GM21526 (cell line): ENCODE data around the gene LRRC47.

Experiments used
- ATAC-seq: cut with Tn5 transposase; IDR thresholded peaks from one replicate; pipeline ENCODE4 v1.9.1; 2021; ENCODE audit warnings: moderate library complexity; ENCODE audit not compliant: unreplicated experiment, low FRiP score

The LRRC47 gene

DNA sequence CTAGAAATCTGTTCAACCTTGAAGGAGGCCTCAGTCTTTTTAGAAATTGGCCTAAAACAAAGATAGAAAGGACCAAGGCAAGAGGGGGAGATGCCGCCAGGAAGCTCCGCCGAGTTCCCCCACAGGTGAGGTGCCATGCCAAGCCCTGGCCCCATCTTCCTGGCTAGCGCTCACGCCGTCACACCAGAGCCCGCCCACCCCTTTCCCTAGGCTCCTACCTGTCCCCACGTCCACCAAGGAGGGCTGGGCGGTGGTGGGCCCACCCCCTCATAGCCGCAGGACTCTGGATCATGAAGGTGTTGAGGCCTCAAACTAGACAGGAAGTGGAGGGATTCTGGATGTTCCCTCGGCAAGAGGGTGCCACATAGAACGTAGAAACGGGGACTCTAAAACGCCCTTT lies 59.6 kb downstream of the LRRC47 start:
- ATAC-seq: no peak

DNA sequence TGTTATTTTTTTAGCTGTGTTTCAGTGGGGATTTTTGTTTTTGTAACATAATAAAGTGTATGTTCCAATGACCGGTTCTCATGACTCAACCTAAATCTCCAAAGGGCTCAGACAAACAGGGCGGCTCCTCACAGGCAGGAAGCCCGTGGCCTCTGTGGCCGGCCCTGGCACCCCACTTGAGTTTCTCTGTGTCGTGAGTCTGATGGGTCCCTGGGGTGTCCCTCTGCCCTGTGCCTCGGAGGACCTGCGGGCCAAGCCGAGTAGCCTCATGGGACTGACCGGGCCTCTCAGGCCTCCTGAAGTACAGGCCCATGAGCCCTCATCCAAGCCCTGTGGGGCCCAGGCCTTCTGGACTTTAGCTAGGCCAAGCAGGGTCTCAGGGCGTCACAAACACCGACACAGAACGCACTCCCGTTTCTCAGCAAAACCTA lies 60.2 kb downstream of the LRRC47 start:
- ATAC-seq: no peak

DNA sequence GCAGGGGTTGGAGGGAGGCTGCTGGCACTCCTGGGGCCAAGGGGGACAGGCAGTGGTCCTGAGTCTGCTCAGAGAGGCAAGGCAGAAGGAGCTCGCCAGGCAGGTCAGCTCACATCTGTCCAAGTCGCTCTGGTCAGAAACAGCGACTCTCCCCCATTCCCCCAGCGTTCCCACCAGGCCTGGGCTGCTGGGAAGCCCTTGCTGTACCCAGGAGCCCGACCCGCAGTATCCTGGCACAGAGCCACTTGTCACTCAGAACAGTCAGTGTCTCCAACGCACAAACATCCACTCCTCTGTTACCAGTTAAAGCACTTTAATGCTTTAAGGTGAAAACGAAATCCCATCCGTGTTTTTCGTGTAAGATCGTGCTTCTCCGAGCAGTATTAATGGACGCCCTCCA lies 60.6 kb downstream of the LRRC47 start:
- no peak for ATAC-seq

DNA sequence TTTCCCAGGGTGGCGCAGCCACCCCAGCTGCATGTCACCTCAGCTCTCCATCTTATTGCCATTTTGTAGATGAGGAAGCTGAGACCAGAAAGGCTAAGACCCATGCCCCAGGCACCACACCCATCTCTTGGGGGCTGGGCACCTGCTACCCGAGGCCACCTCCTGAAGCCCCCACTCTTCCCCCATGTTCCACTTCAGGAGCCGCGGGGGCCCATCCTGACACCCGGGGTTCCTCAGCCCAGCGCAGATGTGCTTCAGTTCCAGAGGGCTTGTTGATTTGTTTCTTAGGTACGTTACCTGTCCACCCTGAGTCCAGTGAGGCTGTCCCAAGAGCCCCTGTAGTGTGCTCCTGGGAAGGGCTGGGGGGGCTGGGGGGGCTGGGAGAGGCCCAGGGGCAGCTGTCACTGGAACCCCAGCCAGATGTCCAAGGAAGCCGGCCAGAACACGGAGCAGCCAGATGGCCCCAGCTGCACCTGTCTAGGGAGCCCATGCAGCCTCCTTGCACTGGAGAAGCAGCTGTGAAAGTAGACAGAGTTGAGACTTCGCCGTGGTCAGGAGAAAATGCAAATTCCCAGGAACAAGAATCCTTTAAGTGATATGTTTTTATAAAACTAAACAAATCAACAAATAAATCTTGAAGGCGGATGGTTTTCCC lies 61.1 kb downstream of the LRRC47 start:
- no peak for ATAC-seq

DNA sequence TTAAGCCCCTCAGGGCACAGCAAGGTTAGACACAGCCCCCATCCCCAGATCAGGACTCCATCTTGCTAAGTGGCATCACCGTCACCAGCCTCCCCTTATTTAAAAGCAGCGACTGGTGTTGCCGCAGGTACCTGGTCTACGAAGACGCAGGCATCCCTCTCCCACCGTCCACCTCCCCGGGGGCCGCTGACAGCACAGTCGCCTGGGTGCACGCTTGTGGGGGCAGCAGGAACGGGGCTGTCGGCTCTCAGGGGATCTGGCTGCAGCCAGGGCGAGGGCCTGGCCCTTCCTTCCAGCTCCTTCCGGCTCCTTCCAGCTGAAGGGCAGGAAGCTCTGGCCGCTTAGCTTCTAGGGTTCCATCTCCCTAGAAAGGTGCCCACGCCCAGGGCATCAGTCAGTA lies 61.7 kb downstream of the LRRC47 start:
- no peak for ATAC-seq

DNA sequence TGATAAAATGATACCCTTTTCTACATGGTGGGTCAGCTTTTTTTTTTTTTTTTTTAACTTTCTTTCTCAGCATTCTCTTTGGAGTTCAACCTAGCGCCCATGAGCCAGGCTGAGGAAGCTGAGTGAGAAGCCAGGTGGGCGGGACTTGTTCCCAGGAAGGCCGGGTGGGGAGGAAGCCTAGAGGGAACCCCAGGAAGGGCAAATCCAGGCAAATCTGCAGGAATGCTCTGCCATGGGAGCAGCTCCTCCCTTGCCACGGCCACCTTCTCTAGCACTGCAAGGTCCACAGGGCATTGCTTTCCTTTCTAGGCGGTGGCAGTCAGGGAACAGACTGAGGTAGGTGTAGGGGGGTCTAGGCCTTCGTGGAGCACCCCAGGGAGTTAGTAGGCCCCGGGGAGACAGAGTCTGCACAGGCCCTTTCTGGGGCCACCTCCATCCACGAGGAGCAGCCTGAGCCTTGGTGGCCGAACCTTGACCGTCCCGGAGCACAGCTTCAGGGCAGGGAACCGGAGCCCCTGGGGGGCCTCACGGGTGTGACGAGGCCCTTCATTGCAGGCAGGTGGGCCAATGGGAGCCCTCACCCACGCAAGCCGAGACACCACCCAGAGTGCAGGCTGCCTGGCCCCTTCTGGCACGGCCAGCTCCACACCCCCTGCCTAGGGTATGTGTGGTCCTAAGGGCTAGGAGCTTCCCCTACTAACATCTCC lies 62.3 kb downstream of the LRRC47 start:
- no peak for ATAC-seq

DNA sequence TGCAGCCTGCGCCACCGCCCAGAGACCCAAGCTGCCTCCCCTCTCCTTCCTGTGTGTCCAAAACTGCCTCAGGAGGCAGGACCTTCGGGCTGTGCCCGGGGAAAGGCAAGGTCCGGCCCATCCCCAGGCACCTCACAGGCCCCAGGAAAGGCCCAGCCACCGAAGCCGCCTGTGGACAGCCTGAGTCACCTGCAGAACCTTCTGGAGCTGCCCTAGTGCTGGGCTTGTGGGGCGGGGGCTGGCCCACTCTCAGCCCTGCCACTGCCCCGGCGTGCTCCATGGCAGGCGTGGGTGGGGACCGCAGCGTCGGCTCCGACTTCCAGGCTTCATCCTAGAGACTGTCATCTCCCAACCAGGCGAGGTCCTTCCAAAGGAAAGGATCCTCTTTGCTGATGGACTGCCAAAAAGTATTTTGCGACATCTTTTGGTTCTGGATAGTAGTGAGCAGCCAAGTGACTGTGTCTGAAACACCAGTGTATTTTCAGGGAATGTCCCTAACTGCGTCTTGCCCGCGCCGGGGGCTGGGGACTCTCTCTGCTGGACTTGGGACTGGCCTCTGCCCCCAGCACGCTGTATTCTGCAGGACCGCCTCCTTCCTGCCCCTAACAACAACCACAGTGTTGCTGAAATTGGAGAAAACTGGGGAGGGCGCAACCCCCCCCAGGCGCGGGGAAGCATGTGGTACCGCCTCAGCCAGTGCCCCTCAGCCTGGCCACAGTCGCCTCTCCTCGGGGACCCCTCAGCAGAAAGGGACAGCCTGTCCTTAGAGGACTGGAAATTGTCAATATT lies 63.0 kb downstream of the LRRC47 start:
- ATAC-seq: no peak

DNA sequence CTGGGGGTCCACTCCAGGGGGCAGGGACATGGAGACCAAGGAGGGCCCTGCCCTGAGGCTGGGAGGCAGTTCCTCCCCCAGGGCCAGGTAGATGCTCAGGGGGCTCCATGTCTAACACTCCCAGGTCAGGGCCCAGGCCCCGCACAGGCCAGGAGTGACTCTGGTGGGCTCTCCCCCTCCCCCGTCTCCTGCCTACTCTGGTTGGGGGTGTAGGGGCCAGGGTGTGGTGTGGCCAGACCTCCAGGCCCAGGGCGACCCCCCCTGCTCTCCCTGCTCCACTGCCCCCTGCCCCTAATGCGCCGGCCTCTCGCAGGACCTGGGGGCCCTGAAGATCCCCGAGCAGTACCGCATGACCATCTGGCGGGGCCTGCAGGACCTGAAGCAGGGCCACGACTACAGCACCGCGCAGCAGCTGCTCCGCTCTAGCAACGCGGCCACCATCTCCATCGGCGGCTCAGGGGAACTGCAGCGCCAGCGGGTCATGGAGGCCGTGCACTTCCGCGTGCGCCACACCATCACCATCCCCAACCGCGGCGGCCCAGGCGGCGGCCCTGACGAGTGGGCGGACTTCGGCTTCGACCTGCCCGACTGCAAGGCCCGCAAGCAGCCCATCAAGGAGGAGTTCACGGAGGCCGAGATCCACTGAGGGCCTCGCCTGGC lies 63.7 kb downstream of the LRRC47 start:
- no peak for ATAC-seq

DNA sequence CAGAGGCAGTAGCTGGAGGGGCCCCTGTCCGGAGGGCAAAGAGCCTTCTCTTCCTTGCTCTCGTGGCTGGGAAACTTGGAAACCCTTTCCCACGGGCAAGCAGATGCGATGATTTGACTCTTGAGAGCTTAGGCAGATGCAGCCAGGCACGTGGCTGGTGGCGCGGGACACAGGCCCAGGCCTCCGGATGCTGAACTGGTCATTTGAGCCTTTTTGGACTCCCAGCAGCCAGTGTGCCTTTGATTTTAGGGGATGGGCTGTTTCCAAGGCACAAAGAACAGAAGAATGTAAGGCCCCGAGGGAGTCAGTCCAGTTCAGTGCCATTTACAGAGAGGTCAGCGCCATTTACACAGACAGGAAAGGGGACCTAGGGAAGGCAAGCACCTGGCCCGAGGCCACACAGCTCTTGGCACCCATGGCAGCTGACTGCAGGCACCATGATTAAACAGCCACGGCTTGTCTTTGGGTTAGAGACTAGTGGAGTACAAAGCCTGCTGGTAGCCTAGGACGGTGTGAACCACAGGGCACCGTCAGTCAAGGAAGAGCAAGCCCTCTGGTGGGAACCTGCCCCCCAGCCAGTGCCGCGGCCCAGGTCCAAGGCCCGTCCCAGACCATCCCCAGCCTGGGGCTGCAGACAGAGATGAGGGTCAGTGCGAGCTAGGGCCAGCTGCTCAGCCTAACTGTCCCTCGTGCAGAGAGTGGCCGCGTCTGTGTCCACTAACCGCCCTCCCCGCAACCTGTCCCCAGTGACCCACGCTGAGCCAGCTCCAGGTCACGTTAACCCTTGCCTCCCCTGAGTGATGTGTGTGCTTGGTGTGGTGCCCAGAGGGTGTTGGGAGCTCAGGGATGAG lies 64.5 kb downstream of the LRRC47 start:
- no peak for ATAC-seq

DNA sequence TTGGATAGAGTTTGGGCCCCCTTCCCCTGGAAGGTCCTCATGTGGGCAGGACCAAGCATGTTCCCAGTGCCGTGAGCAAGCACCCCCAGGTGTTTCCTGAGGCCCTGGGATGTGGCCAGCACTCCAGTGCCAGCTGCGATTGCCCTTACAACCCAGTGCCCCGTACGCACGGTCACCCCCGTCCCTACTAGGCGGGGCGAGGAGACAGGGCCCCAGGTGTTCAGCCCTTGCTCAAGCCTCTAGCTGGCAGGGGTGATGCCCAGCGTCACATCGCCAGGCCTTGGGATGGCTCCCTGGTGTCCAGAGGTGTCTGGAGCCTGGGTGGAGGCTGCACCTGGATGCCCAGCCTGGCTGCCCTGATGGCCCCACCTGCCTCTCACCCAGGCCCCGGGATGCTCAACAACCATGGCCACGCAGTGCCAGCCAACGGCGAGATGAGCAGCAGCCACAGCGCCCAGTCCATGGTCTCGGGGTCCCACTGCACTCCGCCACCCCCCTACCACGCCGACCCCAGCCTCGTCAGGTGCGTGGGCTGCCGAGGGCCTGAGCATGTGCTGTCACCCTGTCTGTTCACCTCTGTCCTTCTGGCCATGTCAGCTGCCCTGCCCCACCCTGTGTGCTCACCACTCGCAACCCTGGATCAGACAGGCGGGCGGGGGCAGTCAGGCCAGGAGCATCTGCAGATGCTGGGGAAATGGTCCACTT lies 65.6 kb downstream of the LRRC47 start:
- ATAC-seq: no peak

DNA sequence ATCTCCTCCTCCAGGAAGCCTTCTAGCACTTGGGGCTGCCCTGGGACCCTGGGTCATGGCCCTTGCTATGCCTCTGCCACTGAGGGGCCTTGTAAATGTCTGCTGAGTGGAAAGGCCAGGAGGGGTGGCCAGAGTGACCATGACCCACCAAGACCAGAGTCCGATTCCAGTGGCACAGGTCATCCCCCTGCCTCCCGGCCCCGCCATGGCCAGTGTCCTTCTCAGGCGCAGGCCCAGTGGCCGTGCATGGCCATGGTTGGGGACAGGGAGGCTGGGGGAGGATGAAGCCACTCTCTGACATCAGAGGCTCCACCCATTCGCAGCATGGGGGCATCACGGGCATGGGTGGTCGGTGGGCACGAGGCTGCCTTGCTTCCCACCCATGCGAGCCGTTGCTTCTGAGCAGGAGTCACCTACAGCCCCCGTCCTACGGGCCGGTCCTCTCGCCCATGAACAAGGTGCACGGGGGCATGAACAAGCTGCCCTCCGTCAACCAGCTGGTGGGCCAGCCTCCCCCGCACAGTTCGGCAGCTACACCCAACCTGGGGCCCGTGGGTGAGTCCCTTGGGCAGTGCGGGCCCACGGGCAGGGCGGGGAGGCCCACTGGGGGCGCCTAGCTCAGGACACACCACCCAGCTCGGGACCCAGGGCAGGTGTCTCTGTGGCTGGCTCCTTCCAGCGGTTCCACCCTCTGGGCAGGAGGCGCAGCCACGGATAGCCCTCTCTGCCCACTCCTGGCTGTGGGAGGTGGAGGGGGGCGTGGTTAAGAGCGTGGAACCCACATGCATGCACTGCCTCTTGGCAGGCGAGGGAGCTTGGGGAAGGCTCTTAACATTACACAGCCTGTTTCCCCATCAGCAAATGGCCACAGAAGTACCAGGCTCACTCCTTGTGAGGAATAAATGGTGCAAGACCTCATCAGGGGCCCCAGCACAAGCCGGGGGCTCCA lies 66.4 kb downstream of the LRRC47 start:
- ATAC-seq: no peak
